RWPE2 (cell line): ENCODE results near the gene RIPK4.

Source experiments
- ATAC-seq: fragments of 200-7000 bp; cut with Tn5 transposase; 3 replicates; pipeline ENCODE4 v1.9.1; 2021; ENCODE audit warnings: low read depth
- DNase-seq: peaks from one replicate; pipeline ENCODE4 v3.0.0-alpha.2; 2020; ENCODE audit warnings: low spot score
- H3K27ac ChIP-seq: fragments of 450-650 bp; 2 replicates; pipeline ENCODE4 v1.5.1; 2017; ENCODE audit warnings: mild to moderate bottlenecking; ENCODE audit not compliant: poor library complexity, severe bottlenecking
- H3K27me3 ChIP-seq: fragments of 250-450 bp; sonication (Bioruptor Pico); 2 replicates; pipeline ENCODE4 v1.5.1; 2021; ENCODE audit warnings: mild to moderate bottlenecking, moderate library complexity; ENCODE audit not compliant: insufficient read depth, poor library complexity, severe bottlenecking
- H3K36me3 ChIP-seq: fragments of 250-450 bp; sonication (Bioruptor Pico); 2 replicates; pipeline ENCODE4 v1.5.1; 2020; ENCODE audit warnings: low read depth, mild to moderate bottlenecking, moderate library complexity
- H3K4me1 ChIP-seq: fragments of 250-450 bp; sonication (Bioruptor Pico); 2 replicates; pipeline ENCODE4 v1.5.1; 2021; ENCODE audit warnings: mild to moderate bottlenecking, moderate library complexity; ENCODE audit not compliant: insufficient read depth, poor library complexity, severe bottlenecking
- H3K4me3 ChIP-seq: fragments of 250-450 bp; sonication (Bioruptor Pico); 2 replicates; pipeline ENCODE4 v1.5.1; 2021; ENCODE audit warnings: mild to moderate bottlenecking, moderate library complexity; ENCODE audit not compliant: severe bottlenecking
- H3K9me3 ChIP-seq: fragments of 250-450 bp; sonication (Bioruptor Pico); 2 replicates; pipeline ENCODE4 v1.5.1; 2021; ENCODE audit warnings: mild to moderate bottlenecking, moderate library complexity; ENCODE audit not compliant: severe bottlenecking
- CTCF ChIP-seq: fragments of 450-650 bp; IDR thresholded peaks from one replicate; pipeline ENCODE4 v1.5.1; 2017; ENCODE audit warnings: mild to moderate bottlenecking, moderate library complexity; ENCODE audit not compliant: poor library complexity, severe bottlenecking

RIPK4 gene

GRCh38 chr21:41769933-41770332 is 3.1 kb upstream of the RIPK4 start:
- peaks cover 12% of the 10 kb centered on the region for H3K36me3 ChIP-seq
- no peaks in the 10 kb centered on the region for H3K9me3 ChIP-seq
- H3K4me3 ChIP-seq, result no peak overlapping the region
- no peaks in the 10 kb centered on the region for H3K27me3 ChIP-seq
- DNase-seq (no peak), ATAC-seq (no peak)
- TF ChIP-seq CTCF, result no peak
- no peak overlapping the region for H3K27ac ChIP-seq
- H3K4me1 ChIP-seq, result peaks cover 16% of the 10 kb centered on the region

- DNase-seq (no peak), ATAC-seq (no peak)
- H3K27me3 ChIP-seq, result no peaks in the 10 kb centered on the region
- H3K4me3 ChIP-seq, result no peak overlapping the region
- H3K36me3 ChIP-seq, result peaks cover 15% of the 10 kb centered on the region
- H3K27ac ChIP-seq, result peak overlapping the region; percentile 94
- no peaks in the 10 kb centered on the region for H3K9me3 ChIP-seq
- TF ChIP-seq CTCF, result no peak
- peaks cover 21% of the 10 kb centered on the region for H3K4me1 ChIP-seq
Observed at GRCh38 chr21:41769521-41769920, 2.7 kb upstream of the RIPK4 start.

- Histone ChIP-seq H3K4me3 (peak overlapping the region; percentile 87), H3K9me3 (no peaks in the 10 kb centered on the region), H3K27me3 (no peaks in the 10 kb centered on the region), H3K36me3 (peaks cover 15% of the 10 kb centered on the region), H3K4me1 (peaks cover 25% of the 10 kb centered on the region), H3K27ac (peak overlapping the region; percentile 94)
- ATAC-seq (no peak), DNase-seq (no peak)
- no peak for TF ChIP-seq CTCF
Observed at GRCh38 chr21:41769111-41769510, 2.3 kb upstream of the RIPK4 start.

GRCh38 chr21:41768437-41769042 is 1.7 kb upstream of the RIPK4 start:
- Histone ChIP-seq H3K27ac (peak overlapping the region; percentile 94), H3K9me3 (no peaks in the 10 kb centered on the region), H3K4me3 (peak overlapping the region; percentile 87), H3K36me3 (peaks cover 15% of the 10 kb centered on the region), H3K27me3 (no peaks in the 10 kb centered on the region), H3K4me1 (peaks cover 29% of the 10 kb centered on the region)
- peak; percentile 81 for TF ChIP-seq CTCF
- ATAC-seq (peak; percentile 64), DNase-seq (peak; percentile 85)
